Measurements from ENCODE around the gene FARP1.

FARP1 gene

GRCh38 chr13:98284679-98285078, 141.8 kb downstream of the FARP1 start:
- no peak for DNase-seq (ENCODE audit: low read depth)

DNA sequence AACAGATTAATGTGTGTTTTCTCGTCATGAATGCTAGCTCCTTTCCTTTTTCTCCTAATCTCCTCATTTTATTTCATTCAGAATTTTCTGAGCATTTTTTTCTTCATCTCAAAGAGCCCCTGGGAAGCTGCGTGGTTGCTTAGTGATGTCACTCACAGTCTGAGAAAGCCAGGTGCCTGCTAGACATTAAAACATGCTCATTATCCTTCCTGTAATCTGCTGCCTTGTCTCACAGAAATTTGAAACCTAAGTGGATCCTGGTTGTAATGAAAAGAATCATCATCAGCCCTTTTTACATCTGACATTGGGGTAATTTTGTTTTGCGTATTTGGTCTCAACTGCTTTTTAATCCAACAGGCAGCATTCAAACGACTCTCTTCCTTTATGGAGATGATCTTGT, 142.4 kb downstream of the FARP1 start:
- no peak for DNase-seq (ENCODE audit: low read depth)

- no peak for DNase-seq (ENCODE audit: low read depth)
Observed at GRCh38 chr13:98285852-98286594, 143.1 kb downstream of the FARP1 start.

- no peak for DNase-seq (ENCODE audit: low read depth)
Observed at GRCh38 chr13:98286799-98287198, 143.9 kb downstream of the FARP1 start.

DNA sequence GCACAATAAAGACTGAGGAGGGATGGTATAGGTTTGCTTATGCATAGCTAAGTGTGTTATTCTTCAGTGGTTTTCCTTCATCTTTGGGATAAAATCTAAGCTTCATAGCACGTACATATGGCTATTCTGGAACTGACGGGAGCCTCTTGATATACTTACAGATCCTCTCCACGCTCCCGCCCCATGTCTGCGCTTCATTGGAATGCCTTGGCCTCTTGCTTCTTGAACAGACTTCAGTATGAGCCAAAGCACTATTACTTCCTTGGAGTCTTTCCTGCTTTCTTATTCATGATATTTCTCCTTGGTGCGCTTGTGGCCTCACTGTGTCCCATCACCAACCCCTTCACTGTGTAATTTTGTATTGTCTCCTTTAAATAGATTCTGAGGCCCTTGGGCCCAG, 145.3 kb downstream of the FARP1 start:
- no peak for DNase-seq (ENCODE audit: low read depth)

DNA sequence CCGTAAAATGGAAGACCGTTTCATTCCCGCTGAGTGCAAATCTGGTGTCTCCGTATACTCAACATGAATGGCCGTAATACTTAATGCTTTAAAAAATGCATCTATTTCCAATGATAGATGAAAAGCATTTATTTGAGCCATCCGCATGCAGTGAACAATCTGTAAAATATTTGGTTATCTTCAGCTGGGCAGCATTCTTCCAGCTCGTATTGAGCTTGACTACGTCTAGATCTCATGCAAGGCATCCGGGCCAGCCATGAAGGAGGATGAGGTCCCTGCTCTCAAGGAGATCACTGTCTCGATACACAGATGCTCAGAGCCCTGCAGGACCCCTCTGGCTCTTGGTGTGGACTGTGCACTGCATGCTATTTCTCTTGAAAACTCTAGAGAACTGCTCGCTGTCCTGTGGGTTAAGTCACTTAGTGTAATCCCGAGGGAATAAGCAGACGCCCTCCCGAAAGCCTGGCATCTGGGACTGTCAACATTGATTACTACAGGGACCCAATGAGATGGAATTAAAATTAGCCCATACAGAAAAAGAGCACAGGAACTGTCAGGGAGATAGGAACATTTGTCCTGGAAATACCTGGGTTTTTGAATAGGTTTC, 146.5 kb downstream of the FARP1 start:
- no peak for DNase-seq (ENCODE audit: low read depth)

DNA sequence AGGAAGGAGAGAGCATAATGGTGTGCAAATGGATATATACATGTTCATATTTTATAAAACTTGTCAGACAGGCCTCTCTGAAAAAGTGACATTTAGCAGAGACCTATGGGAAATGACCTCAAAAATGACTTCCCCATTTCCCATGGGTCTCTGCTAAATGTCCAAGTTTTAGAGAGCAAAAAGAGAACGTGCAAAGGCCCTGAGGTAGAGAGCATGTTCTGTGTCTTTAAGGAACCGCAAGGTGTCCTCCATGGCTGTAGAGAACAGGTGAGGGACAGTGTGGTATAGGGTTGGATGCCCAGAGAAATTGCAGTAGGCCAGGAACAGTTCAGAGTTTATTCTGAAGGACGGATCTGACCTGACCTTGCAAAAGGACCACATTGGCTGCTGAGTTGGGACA, 147.4 kb downstream of the FARP1 start:
- DNase-seq (ENCODE audit: low read depth), result no peak

DNA sequence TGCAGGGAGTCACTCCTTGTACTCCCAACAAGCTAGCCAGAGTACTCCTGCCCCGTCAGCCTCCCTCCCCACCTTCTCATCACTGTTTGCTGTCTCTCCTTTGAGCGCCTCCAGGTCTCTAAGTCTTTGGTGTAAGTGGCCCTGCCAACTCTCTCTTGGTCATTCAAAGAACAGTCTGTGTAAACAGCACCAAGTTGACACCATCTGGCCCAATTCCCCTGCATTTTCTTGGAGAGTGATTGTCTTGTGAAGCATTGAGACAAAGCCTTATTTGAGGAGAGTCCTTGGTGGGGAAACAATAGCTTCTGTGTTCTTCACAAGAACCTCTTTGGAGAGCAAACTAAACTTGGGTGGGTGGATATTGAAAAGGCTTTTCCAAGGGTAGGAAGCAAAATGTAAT, 148.8 kb downstream of the FARP1 start:
- no peak for DNase-seq (ENCODE audit: low read depth)

DNA sequence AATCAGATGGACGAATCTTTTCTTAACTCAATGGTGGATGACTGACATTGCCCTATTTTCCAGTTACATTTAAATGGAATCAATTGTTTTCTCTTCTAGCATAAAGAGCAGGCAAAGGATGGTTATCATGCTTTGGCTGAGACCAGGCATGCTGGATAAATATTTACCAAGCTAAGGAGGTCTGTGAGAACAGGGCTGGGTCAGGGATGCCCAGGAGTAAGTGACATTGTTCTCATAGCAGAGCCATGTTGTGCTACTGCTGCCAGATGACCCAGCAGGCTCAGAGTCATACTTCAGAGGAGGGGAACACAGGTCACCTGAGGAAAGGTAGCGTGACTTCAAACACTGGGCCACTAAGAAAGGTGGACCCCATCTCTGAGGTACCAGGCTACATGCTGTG, 150.2 kb downstream of the FARP1 start:
- DNase-seq (ENCODE audit: low read depth), result no peak

GRCh38 chr13:98293570-98294142, 150.8 kb downstream of the FARP1 start:
- no peak for DNase-seq (ENCODE audit: low read depth)

DNA sequence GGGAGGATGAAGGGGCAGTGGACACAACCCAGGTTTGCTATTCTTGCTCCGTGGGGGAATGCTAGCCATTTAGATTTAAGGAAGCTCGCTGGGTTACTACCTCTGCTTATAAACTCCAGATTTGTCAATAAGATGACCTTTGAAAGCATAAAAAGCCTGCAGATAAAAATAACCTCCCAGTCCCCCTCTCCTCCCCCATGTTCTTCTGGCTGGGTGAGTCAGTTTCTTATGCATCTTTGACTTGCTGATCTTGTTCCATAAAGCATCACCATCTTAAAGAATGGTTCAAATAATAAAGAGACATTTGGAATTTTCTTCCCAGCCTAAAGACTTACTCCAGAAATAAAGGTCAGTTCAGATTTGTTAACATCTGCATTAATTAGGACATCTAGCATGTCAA, 152.5 kb downstream of the FARP1 start:
- no peak for DNase-seq (ENCODE audit: low read depth)

DNA sequence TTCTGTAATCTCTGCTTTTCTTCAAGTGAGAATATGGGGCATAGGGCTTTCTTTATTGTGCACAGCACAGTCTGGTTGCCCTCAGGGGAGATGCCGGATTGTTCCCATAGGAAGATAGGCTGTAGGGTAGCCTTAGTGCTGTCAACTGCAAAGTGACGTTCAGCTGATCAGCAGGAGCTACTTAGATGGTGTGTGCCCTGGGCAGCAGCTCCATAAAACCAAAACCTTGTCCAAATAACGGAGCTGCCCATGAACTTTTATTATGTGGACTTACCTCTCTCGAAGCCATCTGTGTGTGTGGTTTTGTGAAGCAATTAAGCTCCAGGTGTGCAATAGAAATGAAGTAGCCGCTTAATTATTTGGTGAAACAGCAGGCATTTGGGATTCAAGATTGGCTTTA, 154.2 kb downstream of the FARP1 start:
- no peak for DNase-seq (ENCODE audit: low read depth)

- DNase-seq (ENCODE audit: low read depth), result no peak
Observed at GRCh38 chr13:98297745-98298144, 154.9 kb downstream of the FARP1 start.

DNA sequence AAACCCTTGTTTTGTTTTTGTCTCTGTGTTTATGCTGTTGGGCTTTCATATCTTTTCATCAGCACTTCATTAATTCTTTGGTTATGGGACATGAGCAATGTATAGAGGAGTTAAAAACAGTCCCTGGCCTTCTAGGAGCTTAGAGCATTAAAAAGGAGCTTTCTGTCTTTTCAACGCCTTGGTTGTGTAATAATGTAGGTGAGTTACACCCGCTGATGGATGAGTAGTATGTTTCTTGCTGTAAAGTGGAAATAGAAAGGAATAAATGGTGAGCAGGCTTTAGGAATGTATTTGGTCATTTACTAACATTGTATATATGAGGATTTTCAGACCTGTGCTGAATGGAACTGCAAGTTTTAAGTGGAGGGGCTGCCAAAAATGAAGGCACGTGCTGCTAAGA, 155.7 kb downstream of the FARP1 start:
- no peak for DNase-seq (ENCODE audit: low read depth)

- DNase-seq (ENCODE audit: low read depth), result no peak
Observed at GRCh38 chr13:98299235-98299965, 156.5 kb downstream of the FARP1 start.

DNA sequence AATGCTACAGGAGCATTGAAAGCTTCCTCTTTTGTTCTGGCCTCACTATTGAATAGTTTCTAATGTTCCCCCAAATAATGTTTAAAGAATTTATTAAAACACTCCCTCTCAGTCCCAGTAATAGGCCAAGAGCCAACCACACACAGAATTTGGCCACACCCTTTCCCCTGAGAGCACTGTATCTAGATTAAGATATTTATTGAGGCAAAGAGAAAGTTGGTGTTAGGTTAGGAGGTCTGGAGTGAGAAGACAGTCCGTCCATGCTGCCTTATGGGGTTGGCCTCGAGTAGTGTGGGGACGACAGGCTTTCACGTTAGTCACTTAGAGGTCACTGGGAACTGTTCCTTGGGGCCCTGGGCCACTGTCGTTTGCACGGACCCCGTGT, 157.1 kb downstream of the FARP1 start:
- peak; percentile 22 for DNase-seq (ENCODE audit: low read depth)

GRCh38 chr13:98300956-98301641, 158.2 kb downstream of the FARP1 start:
- DNase-seq (ENCODE audit: low read depth), result no peak

GRCh38 chr13:98301721-98302120, 158.8 kb downstream of the FARP1 start:
- no peak for DNase-seq (ENCODE audit: low read depth)

GRCh38 chr13:98303858-98304257, 161.0 kb downstream of the FARP1 start:
- no peak for DNase-seq (ENCODE audit: low read depth)

DNA sequence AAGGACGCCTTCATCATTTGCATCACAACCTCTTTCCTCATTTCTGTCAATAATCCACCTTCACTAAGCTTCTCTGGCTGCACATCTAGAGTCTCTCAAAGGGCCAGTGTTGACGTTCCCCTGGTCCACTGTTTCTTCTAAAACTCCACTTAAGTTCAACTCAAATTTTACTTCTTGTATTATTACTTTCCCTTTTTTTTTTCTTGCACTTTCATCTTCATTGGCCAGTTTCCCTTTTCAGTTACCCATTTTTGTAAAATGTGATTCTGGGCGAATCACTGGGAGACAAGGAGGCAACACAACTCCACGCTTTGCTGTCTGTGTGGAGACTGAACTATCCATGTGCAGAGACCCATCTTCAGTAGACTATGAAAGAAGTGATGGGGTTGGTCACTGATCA, 162.8 kb downstream of the FARP1 start:
- DNase-seq (ENCODE audit: low read depth), result no peak

DNA sequence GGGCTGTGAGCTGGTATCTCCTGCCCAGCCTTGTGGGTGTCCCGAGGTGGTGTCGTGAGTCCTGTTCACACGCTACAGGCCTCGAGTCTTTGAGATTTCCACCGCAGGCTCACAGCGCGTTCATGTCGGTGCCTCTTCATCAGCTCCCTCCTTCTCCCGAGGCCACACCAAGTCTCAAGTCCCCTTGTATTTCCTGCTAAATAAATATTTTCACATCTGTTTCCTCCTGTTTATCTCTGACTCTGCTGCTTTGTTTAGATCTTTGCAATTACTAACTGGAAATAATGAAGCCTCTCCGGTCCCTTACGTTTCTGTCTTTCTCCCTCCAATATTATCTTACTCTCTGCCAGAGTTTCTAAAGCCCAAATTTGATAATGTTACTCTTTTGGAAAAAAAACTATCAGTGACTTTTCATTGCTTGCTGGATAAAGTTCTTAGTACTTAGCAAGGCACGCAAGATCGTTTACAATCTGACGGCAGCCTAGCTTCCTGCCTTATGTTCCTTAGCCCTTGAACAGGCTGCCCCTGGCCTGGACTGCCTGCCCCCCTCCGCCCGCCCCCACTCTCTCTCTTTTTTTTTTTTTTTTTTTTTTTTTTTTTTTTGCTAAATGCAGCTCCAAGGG, 164.7 kb downstream of the FARP1 start:
- DNase-seq (ENCODE audit: low read depth), result no peak

Data from fibroblast of the conjunctiva (primary cell).